ENCODE measurements around the gene SLC50A1.

The SLC50A1 gene

DNA sequence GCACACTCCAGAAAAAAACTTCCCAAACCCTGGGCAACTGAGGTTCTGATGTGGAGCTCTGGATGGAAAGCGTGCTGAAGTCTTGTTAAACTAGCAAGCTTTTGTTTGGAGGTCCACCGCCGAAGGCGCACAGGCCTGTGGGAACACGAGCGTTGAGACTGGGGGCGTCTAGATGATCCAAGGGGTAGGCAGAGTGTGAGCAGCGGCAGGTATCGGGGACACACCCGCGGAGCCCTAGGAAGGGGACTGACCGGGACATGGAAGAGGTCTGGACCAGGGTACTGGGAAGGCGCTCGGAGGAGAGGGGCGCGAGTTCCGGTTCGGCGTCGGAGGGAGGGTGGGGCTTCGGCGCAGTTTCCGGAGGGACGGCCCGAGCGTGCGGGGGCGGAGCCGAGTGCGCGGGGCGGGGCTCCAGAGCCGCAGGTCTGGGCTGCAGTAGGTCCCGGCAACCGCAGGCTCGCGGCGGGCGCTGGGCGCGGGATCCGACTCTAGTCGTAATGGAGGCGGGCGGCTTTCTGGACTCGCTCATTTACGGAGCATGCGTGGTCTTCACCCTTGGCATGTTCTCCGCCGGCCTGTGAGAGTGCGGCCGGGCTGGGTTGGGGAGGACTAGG, at the start of gene SLC50A1:
Gene SLC50A1, plus strand, starts transcription at position 438 of the 614 bp plus-strand sequence. Its CDS starts 60 bp downstream, at position 498.
- peak; percentile 97 for DNase-seq
- peak; percentile 72 for ATAC-seq

GRCh38 chr1:155086128-155086741, 49.4 kb upstream of the SLC50A1 start:
- peak; percentile 90 for DNase-seq
- peak; percentile 17 for ATAC-seq

DNA sequence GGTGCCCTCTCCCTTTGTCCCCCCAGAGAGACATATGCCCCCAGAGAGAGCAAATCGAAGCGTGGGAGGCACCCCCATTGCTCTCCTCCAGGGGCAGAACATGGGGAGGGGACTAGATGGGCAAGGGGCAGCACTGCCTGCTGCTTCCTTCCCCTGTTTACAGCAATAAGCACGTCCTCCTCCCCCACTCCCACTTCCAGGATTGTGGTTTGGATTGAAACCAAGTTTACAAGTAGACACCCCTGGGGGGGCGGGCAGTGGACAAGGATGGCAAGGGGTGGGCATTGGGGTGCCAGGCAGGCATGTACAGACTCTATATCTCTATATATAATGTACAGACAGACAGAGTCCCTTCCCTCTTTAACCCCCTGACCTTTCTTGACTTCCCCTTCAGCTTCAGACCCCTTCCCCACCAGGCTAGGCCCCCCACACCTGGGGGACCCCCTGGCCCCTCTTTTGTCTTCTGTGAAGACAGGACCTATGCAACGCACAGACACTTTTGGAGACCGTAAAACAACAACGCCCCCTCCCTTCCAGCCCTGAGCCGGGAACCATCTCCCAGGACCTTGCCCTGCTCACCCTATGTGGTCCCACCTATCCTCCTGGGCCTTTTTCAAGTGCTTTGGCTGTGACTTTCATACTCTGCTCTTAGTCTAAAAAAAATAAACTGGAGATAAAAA, 48.7 kb upstream of the SLC50A1 start:
- DNase-seq (no peak), ATAC-seq (no peak)

DNA sequence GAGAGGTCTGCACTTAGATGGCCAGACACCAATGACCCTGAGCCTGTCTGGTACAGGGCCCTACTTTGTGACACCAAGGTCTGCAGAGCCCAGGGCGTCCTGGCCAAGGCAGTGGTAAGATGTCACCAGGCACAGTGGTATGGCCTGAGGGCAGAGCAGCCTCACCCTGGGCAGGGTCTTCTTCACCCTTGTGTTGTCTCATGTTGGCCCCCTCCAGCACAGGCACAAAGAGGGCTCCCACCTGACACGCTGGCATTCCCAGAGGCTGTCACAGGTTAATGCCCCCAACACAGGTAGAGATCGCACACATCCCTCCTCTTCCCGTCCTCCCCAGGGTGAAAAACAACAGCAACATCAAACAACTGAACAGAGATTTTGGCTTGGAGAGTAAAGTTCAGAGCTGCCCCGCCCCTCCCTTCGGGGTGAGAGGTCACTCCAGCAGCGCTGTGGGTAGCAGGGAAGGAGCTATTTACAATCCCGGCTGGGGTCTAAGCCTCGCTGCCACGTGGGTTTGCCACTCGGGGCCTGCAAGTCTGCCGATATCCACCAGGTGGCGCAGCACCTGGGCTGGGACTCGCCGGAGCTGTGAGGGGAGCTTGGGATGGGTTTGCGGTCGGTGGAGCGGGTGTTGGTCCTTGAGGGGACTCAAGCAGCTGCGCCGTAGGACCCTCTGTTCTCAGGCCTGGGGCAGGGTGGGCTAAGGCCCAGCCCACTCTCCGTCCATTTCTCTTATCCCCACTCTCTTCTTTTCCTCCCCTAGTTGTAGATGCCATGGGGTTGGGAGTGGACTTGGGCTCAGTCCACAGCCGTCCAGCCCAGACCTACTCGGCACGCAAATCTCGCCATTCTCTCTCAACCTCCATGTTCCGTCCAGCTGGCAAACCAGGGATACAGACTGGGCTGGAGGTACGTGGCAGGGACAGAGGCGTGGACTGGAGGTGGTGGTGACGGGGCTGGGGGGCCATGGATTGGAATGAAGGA, 44.3 kb upstream of the SLC50A1 start:
- DNase-seq (peak; percentile 90), ATAC-seq (peak; percentile 67)

- no peak for ATAC-seq
- no peak for DNase-seq
Observed at GRCh38 chr1:155092131-155092530, 43.5 kb upstream of the SLC50A1 start.

DNA sequence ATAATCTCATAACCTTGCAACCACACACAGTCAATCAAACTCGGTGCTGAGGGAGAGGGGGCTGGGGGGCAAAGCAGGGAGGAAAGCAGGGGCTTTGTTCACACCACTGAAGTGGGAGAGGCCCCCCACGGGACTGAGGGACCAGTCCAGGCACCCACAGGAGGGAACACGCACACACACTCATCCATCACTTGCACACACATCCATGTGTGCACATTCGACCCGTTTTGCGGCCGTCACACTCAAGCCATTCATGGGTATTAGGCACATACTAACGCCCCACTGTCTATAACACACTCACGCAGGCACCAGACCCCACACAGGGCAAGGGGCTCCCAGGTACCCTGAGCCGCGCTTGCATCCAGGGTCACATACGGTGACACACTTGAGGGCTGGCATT, 43.0 kb upstream of the SLC50A1 start:
- ATAC-seq (no peak), DNase-seq (no peak)

GRCh38 chr1:155093911-155094621, 41.6 kb upstream of the SLC50A1 start:
- ATAC-seq (no peak), DNase-seq (no peak)

DNA sequence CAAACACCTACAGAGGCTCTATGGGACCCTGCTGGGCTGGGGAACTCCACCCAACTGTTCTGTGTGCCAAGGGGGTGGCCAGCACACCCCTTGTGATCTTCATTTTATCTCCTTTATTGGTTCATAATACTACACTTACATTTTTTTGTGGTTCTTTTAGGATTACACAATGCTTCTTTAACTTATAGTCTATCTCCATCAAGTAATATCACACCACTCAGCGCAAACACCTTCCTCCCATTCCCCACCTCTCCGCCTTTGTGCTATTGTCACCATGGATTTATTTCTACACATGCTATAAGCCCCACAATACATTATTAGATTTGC, 41.1 kb upstream of the SLC50A1 start:
- DNase-seq (no peak), ATAC-seq (no peak)

DNA sequence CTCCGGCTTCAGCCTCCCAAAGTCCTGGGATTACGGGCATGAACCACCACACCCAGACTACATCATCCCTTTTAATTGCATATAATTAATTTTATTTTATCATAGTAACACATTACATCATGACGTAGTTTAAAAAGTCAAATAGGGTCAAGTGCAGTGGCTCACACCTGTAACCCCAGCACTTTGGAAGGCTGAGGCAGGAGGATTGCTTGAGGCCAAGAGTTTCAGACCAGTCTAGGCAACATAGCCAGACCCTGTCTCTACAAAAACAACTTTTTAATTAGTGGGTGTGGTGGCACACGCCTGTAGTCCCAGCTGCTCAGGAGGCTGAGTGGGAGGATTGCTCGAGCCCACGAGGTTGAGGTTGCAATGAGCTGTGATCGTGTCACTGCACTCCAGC, 36.3 kb upstream of the SLC50A1 start:
- no peak for ATAC-seq
- DNase-seq, result no peak

DNA sequence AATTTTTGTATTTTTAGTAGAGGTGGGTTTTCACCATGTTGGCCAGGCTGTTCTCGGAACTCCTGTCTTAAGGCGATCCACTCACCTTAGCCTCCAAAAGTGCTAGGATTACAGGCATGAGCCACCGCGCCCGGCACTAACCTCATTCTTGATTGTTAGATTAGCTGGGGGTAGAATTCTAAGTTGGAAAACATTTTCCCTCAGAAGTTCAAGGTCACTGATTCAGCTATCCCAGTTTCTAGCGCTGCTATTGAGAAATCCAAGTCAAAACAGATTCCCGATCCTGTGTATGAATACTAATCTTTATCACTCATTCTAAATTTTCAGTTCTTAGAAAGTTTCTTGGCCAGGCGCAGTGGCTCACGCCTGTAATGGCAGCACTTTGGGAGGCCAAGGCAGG, 32.3 kb upstream of the SLC50A1 start:
- no peak for DNase-seq
- no peak for ATAC-seq

- DNase-seq (no peak), ATAC-seq (no peak)
Observed at GRCh38 chr1:155104605-155105534, 30.8 kb upstream of the SLC50A1 start.

GRCh38 chr1:155105604-155106011, 30.0 kb upstream of the SLC50A1 start:
- ATAC-seq, result no peak
- no peak for DNase-seq

GRCh38 chr1:155106862-155107261, 28.8 kb upstream of the SLC50A1 start:
- ATAC-seq, result no peak
- DNase-seq, result no peak

GRCh38 chr1:155107309-155108264, 28.1 kb upstream of the SLC50A1 start:
- DNase-seq (no peak), ATAC-seq (no peak)

GRCh38 chr1:155108296-155108695, 27.4 kb upstream of the SLC50A1 start:
- no peak for ATAC-seq
- DNase-seq, result no peak

DNA sequence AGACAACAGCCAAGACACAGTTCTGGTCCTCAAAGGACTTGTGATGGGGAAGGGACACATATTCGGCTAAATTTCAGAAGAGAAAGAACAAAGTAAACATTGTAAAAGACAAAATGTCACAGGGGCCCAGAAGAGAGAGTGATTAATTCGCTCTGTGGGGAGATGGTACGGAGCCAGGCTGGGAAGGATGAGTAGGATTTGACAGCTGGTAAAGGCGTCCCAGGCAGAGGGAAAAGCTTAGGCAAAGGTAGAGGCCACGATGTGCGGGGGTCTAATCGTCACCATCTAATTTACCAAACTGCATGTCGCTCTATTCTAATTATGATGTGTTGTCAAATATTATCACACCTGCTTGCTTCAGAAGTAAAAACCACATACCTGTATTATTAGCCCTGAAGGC, 25.3 kb upstream of the SLC50A1 start:
- ATAC-seq, result no peak
- DNase-seq, result no peak

DNA sequence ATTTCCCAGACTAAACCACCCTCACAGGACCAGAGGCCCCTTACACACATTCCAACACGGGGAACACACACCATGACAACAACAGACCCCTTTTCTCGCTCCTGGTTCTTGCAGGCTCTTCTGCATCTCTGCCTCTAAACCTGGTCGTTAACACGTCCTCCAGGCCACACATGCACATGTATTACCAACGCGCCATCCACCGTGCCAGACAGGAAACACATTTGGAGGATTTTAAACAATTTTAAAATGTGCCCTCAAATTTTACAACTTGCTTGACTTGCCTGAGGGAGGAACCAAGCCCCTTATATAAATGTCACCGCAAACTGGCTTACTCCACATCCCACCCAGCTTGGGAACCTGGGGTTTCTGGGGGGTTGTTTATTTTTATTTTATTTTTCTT, 24.8 kb upstream of the SLC50A1 start:
- ATAC-seq (no peak), DNase-seq (no peak)

DNA sequence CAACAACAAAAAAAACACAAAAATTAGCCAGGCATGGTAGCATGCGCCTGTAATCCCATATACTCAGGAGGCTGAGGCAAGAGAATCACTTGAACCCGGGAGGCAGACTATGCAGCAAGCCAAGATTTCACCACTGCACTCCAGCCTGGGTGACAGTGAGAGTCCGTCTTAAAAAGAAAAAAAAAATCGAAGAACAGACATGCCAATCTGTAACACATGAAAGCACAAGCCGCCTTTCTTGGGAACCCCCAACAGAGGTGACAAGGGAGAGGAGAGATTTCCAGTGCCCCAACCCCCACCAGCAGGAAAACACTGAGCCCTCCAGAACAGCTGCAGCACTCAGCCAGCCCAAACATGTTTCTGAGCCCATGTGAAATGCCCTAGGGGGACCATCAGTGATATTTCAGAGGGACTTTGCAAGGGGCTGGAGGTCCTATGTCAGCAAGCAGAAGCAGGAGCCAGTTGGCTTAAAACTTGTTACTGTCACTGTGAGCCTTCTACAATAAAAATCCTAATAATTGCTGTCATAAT, 22.1 kb upstream of the SLC50A1 start:
- DNase-seq, result no peak
- ATAC-seq, result no peak

DNA sequence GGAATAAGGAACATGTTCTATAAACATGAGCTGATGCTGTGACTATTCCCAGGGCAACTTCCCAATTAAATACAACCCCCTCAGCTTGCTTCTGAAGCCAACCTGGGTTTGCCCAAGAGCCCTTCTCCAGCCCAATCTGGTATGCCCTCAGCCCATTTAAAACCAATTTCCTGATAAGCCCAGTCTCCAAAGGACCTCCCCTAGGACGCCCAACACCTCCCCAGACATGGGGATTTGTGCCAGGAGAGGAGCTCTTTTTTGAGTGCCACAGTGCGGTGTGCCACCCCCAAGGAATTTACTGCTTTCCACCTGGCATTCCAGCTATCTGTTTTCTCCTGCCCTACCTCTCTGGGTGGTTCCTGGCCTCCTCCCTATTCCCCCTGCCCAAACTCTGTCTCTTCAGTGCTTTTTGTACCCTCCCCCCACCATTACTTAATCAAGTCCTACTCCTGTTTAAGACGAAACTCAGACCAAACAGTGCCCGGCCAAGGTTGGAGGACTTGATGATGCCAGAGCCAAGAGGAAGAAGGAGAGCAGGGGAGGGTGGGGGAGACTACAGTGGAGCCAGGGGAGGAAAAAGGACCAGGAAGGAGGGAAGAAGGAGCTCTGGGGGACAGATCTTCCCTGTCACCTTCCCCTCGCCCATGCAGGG, 19.4 kb upstream of the SLC50A1 start:
- no peak for ATAC-seq

More for the DNA sequence above, 19.4 kb upstream of the SLC50A1 start:
- no peak for DNase-seq

Measured in stimulated activated naive CD8-positive, alpha-beta T cell treated with anti-CD3 and anti-CD28 coated beads, Interleukin-15, Interleukin-2, amounts not matched to agents 100 U/mL and 50 U/mL, for 24 hours (primary cell).